SU-DHL-6 (cell line): ENCODE data around the gene GRAMD4.

Experiments
- H2AFZ ChIP-seq: fragments of 200-600 bp; sonication (generic); 2 replicates; pipeline ENCODE4 v1.6.1; 2014; ENCODE audit warnings: low read depth, mild to moderate bottlenecking, moderate library complexity, mixed read lengths, antibody characterized with exemption, low read length; ENCODE audit not compliant: severe bottlenecking
- H3F3A ChIP-seq: fragments of 200-600 bp; shearing (Covaris generic); 2 replicates; pipeline ENCODE4 v1.6.0; 2016; ENCODE audit warnings: antibody characterized with exemption, mild to moderate bottlenecking; ENCODE audit not compliant: insufficient read depth
- H3K27ac ChIP-seq: fragments of 200-600 bp; sonication (generic); 2 replicates; pipeline ENCODE4 v1.5.1; 2016; ENCODE audit warnings: low read depth, mild to moderate bottlenecking, low read length, moderate library complexity, mixed read lengths
- H3K27me3 ChIP-seq: fragments of 200-600 bp; sonication (generic), shearing (Covaris generic); 2 replicates; pipeline ENCODE4 v1.6.0; 2014; ENCODE audit warnings: mild to moderate bottlenecking, low read length
- H3K36me3 ChIP-seq: fragments of 200-600 bp; sonication (generic); 2 replicates; pipeline ENCODE4 v1.6.1; 2014; ENCODE audit warnings: mild to moderate bottlenecking, low read length, mixed read lengths
- H3K4me2 ChIP-seq: fragments of 300-600, 200-600 bp; shearing (Covaris generic), sonication (generic); 2 replicates; pipeline ENCODE4 v1.6.0; 2014; ENCODE audit warnings: low read length, low read depth, mild to moderate bottlenecking; ENCODE audit not compliant: poor library complexity, severe bottlenecking
- H3K4me3 ChIP-seq: fragments of 200-600 bp; sonication (generic); 2 replicates; pipeline ENCODE4 v1.5.1; 2014; ENCODE audit warnings: antibody characterized with exemption, low read length, mild to moderate bottlenecking, mixed read lengths; ENCODE audit not compliant: insufficient read depth, poor library complexity, severe bottlenecking
- H3K79me2 ChIP-seq: fragments of 200-600 bp; sonication (generic); 2 replicates; pipeline ENCODE4 v1.6.1; 2014; ENCODE audit warnings: mild to moderate bottlenecking, low read length, moderate library complexity; ENCODE audit not compliant: insufficient read depth
- H3K9ac ChIP-seq: fragments of 200-600 bp; sonication (generic); 2 replicates; pipeline ENCODE4 v1.7.0; 2014; ENCODE audit warnings: mild to moderate bottlenecking, low read length
- H3K9me2 ChIP-seq: fragments of 200-600 bp; sonication (generic); replicated peaks from 2 replicates; pipeline ENCODE4 v1.6.1; 2014; ENCODE audit warnings: low read length; ENCODE audit not compliant: insufficient read depth
- H3K9me3 ChIP-seq: fragments of 200-600 bp; sonication (generic); 2 replicates; pipeline ENCODE4 v1.6.1; 2014; ENCODE audit warnings: low read length, mixed read lengths; ENCODE audit not compliant: insufficient read depth
- H4K20me1 ChIP-seq: fragments of 200-600 bp; sonication (generic); 2 replicates; pipeline ENCODE4 v1.6.1; 2014; ENCODE audit warnings: low read depth, mild to moderate bottlenecking, antibody characterized with exemption, low read length, moderate library complexity, mixed read lengths
- EZH2phosphoT487 ChIP-seq: fragments of 200-600 bp; sonication (generic), shearing (Covaris generic); conservative IDR thresholded peaks from 2 replicates; pipeline ENCODE4 v1.6.1; 2018; ENCODE audit warnings: mild to moderate bottlenecking, antibody characterized with exemption, low read length, moderate library complexity, mixed read lengths
- TF ChIP-seq, protein P1 (sequence below): fragments of 200-600 bp; sonication (generic); IDR thresholded peaks from one replicate; pipeline ENCODE4 v1.5.1; 2017; ENCODE audit warnings: antibody characterized with exemption, mild to moderate bottlenecking, low read length, moderate library complexity; ENCODE audit not compliant: insufficient read depth, poor library complexity, severe bottlenecking

GRAMD4 gene

DNA sequence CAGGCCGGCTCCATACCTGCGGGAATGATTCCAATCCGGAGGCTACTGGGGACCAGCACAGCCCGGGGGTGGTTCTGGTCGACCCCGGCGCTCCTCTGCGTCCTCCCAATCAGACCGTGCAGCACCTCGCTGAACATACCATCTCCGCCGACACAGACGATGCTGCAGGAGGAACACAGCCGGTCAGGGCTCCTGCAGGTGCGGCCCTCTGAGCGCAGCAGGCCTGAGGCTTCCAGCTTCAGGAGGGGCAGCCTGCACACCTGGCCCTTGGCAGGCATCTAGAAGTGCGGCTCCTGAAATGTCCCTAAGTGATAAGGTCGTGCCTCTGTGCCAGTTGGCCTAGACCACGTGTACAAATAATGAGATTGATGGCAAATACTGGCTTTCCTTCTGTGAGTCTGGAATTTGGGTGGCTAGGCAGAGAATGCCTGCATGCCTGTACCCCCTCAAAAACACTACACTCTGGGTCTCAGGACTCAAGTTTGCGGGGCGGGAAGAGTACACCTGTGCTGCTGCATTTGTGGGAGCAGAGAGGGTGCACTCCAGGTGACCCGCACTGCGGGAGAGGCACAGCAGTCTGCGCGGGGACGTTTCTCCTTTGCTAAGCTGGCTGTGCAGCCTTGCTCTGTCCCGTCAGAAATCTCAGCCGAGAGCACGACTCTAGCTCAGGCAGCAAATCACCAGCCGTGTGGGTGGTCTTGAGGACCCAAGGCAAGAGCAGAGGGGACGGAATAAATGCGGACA, 87.8 kb downstream of the GRAMD4 start:
- Histone ChIP-seq H3K27me3 (no peaks in the 10 kb centered on the region), H2AFZ (no peak overlapping the region), H4K20me1 (no peaks in the 10 kb centered on the region), H3K79me2 (no peaks in the 10 kb centered on the region), H3K9ac (no peak overlapping the region), H3K27ac (no peak overlapping the region), H3K9me3 (no peaks in the 10 kb centered on the region), H3K9me2 (no peaks in the 10 kb centered on the region), H3K4me2 (no peak overlapping the region), H3F3A (no peaks in the 10 kb centered on the region), H3K4me3 (no peak overlapping the region), H3K36me3 (no peaks in the 10 kb centered on the region)
- no peak for TF ChIP-seq EZH2phosphoT487
- TF ChIP-seq, protein P1, sequence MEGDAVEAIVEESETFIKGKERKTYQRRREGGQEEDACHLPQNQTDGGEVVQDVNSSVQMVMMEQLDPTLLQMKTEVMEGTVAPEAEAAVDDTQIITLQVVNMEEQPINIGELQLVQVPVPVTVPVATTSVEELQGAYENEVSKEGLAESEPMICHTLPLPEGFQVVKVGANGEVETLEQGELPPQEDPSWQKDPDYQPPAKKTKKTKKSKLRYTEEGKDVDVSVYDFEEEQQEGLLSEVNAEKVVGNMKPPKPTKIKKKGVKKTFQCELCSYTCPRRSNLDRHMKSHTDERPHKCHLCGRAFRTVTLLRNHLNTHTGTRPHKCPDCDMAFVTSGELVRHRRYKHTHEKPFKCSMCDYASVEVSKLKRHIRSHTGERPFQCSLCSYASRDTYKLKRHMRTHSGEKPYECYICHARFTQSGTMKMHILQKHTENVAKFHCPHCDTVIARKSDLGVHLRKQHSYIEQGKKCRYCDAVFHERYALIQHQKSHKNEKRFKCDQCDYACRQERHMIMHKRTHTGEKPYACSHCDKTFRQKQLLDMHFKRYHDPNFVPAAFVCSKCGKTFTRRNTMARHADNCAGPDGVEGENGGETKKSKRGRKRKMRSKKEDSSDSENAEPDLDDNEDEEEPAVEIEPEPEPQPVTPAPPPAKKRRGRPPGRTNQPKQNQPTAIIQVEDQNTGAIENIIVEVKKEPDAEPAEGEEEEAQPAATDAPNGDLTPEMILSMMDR = no peak

GRCh38 chr22:46708766-46709330, 88.7 kb downstream of the GRAMD4 start:
- Histone ChIP-seq H4K20me1 (no peaks in the 10 kb centered on the region), H3K4me2 (no peak overlapping the region), H3K9me3 (no peaks in the 10 kb centered on the region), H3K36me3 (no peaks in the 10 kb centered on the region), H2AFZ (no peak overlapping the region), H3F3A (no peaks in the 10 kb centered on the region), H3K79me2 (no peaks in the 10 kb centered on the region), H3K4me3 (no peak overlapping the region), H3K9me2 (no peaks in the 10 kb centered on the region), H3K27ac (no peak overlapping the region), H3K9ac (no peak overlapping the region), H3K27me3 (no peaks in the 10 kb centered on the region)
- no peak for TF ChIP-seq EZH2phosphoT487
- TF ChIP-seq, protein P1 = no peak

GRCh38 chr22:46710806-46711205, 90.6 kb downstream of the GRAMD4 start:
- Histone ChIP-seq H4K20me1 (no peaks in the 10 kb centered on the region), H3K4me3 (no peak overlapping the region), H3K9me3 (no peaks in the 10 kb centered on the region), H3K9ac (no peak overlapping the region), H2AFZ (no peak overlapping the region), H3K36me3 (no peaks in the 10 kb centered on the region), H3K4me2 (no peak overlapping the region), H3K9me2 (no peaks in the 10 kb centered on the region), H3F3A (0 out of 2 replicates have a peak, but pooled peaks cover 4% of the 10 kb centered on the region), H3K79me2 (no peaks in the 10 kb centered on the region), H3K27me3 (no peaks in the 10 kb centered on the region), H3K27ac (no peak overlapping the region)
- no peak for TF ChIP-seq EZH2phosphoT487
- TF ChIP-seq, protein P1 = no peak
